Measurements from ENCODE around the gene TMEM151B. TPM values are rescaled to one million over a fixed set of nuclear protein-coding genes. Genes with fewer than 3 reads are reported as not detected.

Gene TMEM151B
- total and polyA plus RNA-seq, 2 of the 4 experiments (the other 2 are of a cell fraction), result not detected

DNA sequence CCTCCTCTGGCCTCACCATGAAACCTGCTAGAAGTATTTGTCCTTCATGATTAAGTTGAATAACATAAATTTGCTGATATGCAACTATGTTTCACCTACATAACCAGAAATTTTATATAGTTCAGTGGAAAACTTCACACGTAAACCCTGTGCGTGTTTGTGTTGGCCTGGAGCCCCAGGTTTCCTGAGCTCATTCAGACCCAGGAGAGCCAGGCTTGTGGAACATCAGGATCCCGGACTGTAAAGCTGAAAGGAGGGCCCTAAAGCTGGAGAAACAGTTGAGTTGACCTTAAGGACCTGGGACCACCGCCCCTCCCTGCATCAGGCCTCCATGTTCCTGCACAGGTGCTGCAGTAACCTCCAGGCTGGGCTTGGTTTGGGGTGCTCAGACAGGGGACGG is 69.1 kb downstream of the TMEM151B start:
- Histone ChIP-seq H2AK5ac (ENCODE audit: low read depth, low read length) (no peak overlapping the region), H3K4me3 (ENCODE audit: insufficient read depth, low read depth, low read length) (no peak overlapping the region), H4K5ac (ENCODE audit: low read depth, low read length) (no peak overlapping the region), H3K9me3 (ENCODE audit: control insufficient read depth, insufficient read depth, low read length) (no peaks in the 10 kb centered on the region), H2AK9ac (replicated peaks; ENCODE audit: low read depth, low read length, poor library complexity) (no peak overlapping the region), H4K91ac (ENCODE audit: insufficient read depth, low read depth, low read length) (no peak overlapping the region), H2BK5ac (ENCODE audit: low read depth, low read length, poor library complexity, severe bottlenecking) (no peak overlapping the region), H2BK120ac (ENCODE audit: low read depth, low read length) (no peak overlapping the region), H2BK15ac (ENCODE audit: low read depth, low read length) (no peak overlapping the region), H3K23ac (ENCODE audit: low read depth, low read length) (no peak overlapping the region), H3K27me3 (ENCODE audit: control insufficient read depth, insufficient read depth, low read length) (peaks cover 55% of the 10 kb centered on the region), H3K9me1 (ENCODE audit: insufficient read depth, low read length) (no peaks in the 10 kb centered on the region), H3K4ac (ENCODE audit: low read depth, low read length) (no peak overlapping the region), H3K27ac (ENCODE audit: insufficient read depth, low read length) (no peak overlapping the region), H3K79me1 (ENCODE audit: low read depth in 1 of 2, low read length in 2 of 2) (no peaks in the 10 kb centered on the region), H3K9ac (ENCODE audit: low read depth, low read length) (no peak overlapping the region), H2BK20ac (ENCODE audit: low read depth, low read length) (no peak overlapping the region), H3K36me3 (ENCODE audit: control insufficient read depth, insufficient read depth, low read length) (no peaks in the 10 kb centered on the region), H4K8ac (ENCODE audit: low read depth in 2 of 2, low read length in 2 of 2) (no peak overlapping the region), H3K4me1 (ENCODE audit: control insufficient read depth, insufficient read depth, low read length) (no peaks in the 10 kb centered on the region), H3K18ac (ENCODE audit: low read depth, low read length) (no peak overlapping the region), H3K14ac (replicated peaks; ENCODE audit: low read depth, low read length) (no peak overlapping the region), H3K4me2 (ENCODE audit: low read depth, low read length) (no peak overlapping the region), H4K20me1 (ENCODE audit: insufficient read depth, low read length) (no peaks in the 10 kb centered on the region), H2AFZ (replicated peaks; ENCODE audit: low read length, poor library complexity) (no peak overlapping the region), H3K56ac (ENCODE audit: extremely low read depth, insufficient read depth, low read length) (no peak overlapping the region)
- WGBS, 2 experiments (ENCODE audit: extremely low coverage in 2 of 2, insufficient read length in 1 of 2), result 58% methylated on average over 4 of the region's 5 CpGs; no CpG with 5 or more reads in 1 of the 2 experiments
- BruUV-seq (replicated peaks), result no TSS peak
- intact Hi-C loops (cut with micrococcal nuclease), result no loop called here
- TF ChIP-seq RAD21 (IDR thresholded peaks at IDR 0.05; ENCODE audit: low read length), result no peak
- DNase-seq, result no peak
- ATAC-seq (ENCODE audit: low read depth), result no peak
- in situ Hi-C loops (cut with MboI; ENCODE audit: low sequenced_read_pairs), result loop anchor here (5.0 to 10.0 kb wide), 2 partner anchors 57 to 174 kb away; no protein-coding TSS in a partner anchor
- ChIA-PET CTCF (interaction anchor here (1.1 to 1.9 kb wide), 3 partner anchors 71 to 149 kb away, joined by 3 to 12 read pairs (median 4); no protein-coding TSS in a partner anchor), POLR2A (ENCODE audit: unreplicated experiment) (no interaction called here)
- dilution Hi-C loops (cut with HindIII; ENCODE audit: low sequenced_read_pairs, unreplicated experiment), result no loop called here
